Thyroid gland (tissue), 4 donors: ENCODE data around the gene CCDC149.

Experiments
- POLR2A ChIP-seq, 2 donors: fragments of 450-650 bp; IDR thresholded peaks; one replicate each; pipeline ENCODE4 v1.6.1; 2017; ENCODE audit warnings: antibody characterized with exemption in 2 of 2, mild to moderate bottlenecking in 2 of 2, moderate library complexity in 1 of 2
- TF ChIP-seq, protein P1 (sequence below), 6 experiments: fragments of 200-600 bp in 3 of 6; fragments of 450-650 bp in 3 of 6; sonication (generic) in 3 of 6; IDR thresholded peaks; one replicate each; pipeline ENCODE4 v1.5.1; 2016 to 2019; ENCODE audit warnings: antibody characterized with exemption in 6 of 6, mild to moderate bottlenecking in 2 of 6, inconsistent platforms in 1 of 6, moderate library complexity in 1 of 6

DNA sequence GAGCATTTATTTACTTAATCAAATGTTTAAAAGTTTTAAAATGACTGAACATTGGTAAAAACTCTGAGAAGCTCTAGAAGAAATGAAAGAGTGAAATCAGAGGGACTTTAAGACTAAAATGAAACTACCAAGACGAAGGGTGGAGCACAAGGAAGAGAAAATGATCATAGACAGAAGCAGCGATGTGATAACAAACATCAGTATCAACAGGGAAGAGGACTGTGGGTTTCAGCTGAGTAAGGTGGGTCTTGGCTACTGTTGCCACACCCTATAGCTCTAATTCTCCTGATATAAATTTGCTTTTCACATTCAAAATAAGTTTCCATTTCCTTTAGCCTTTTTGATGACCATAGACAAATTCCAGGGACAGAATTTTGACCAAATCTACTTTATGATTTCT is 99.1 kb downstream of the CCDC149 start:
- TF ChIP-seq POLR2A (IDR thresholded peaks at IDR 0.05): no peak
- TF ChIP-seq, protein P1, sequence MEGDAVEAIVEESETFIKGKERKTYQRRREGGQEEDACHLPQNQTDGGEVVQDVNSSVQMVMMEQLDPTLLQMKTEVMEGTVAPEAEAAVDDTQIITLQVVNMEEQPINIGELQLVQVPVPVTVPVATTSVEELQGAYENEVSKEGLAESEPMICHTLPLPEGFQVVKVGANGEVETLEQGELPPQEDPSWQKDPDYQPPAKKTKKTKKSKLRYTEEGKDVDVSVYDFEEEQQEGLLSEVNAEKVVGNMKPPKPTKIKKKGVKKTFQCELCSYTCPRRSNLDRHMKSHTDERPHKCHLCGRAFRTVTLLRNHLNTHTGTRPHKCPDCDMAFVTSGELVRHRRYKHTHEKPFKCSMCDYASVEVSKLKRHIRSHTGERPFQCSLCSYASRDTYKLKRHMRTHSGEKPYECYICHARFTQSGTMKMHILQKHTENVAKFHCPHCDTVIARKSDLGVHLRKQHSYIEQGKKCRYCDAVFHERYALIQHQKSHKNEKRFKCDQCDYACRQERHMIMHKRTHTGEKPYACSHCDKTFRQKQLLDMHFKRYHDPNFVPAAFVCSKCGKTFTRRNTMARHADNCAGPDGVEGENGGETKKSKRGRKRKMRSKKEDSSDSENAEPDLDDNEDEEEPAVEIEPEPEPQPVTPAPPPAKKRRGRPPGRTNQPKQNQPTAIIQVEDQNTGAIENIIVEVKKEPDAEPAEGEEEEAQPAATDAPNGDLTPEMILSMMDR (IDR thresholded peaks at IDR 0.05): no peak
